ENCODE measurements around the gene TAS2R43. TPM values are rescaled to one million over a fixed set of nuclear protein-coding genes. Genes with fewer than 3 reads are reported as not detected.

TAS2R43 gene
- total RNA-seq (1 to 10 TPM; 2.3 to 3.1 TPM), total RNA-seq (0 to 5.1 (median 0.64) reads per million in 172 experiments)
- polyA plus RNA-seq (2013, experiment 1 of 2) = not detected
- not detected for polyA plus RNA-seq (2013, experiment 2 of 2)

GRCh38 chr12:11092128-11092527, at the start of gene TAS2R43:
Gene TAS2R43 (minus strand): TSS chr12:11092313. CDS start chr12:11092229, 84 bp downstream.
- Mint-ChIP-seq H3K4me3 (no peak within 1 kb of the TSS), H3K4me1 (ENCODE audit: low read depth) (peaks cover 18% of the 10 kb centered on the region), H3K27me3 (no peaks in the 10 kb centered on the region), H3K27ac (no peak within 1 kb of the TSS), H3K36me3 (ENCODE audit: low read depth) (peaks cover 65% of the 10 kb centered on the region), H3K9me3 (no peaks in the 10 kb centered on the region)
- Histone ChIP-seq H3K4me3 (ENCODE audit: low read length) (no peak within 1 kb of the TSS), H3K36me3 (ENCODE audit: insufficient read depth, low read length) (no peaks in the 10 kb centered on the region), H3K27ac (ENCODE audit: low read depth in 1 of 2, low read length in 2 of 2) (no peak within 1 kb of the TSS), H3K4me1 (ENCODE audit: insufficient read depth, low read length) (no peaks in the 10 kb centered on the region), H3K27me3 (ENCODE audit: control insufficient read depth in 1 of 2, insufficient read depth in 2 of 2, low read length in 2 of 2) (no peaks in the 10 kb centered on the region), H3K9me3 (ENCODE audit: control insufficient read depth in 1 of 2, insufficient read depth in 1 of 2, low read length in 2 of 2) (no peaks in the 10 kb centered on the region)
- ATAC-seq (ENCODE audit: poor library complexity) = no peak
- CTCF ChIA-PET = no interaction called here
- POLR2A ChIA-PET = no interaction called here
- no peak for TF ChIP-seq CTCF (IDR thresholded peaks at IDR 0.05)
- DNase-seq = no peak
- intact Hi-C loops (cut with DNase I, micrococcal nuclease) = no loop called here

GRCh38 chr12:11136075-11136474, 44.0 kb upstream of the TAS2R43 start:
- peaks cover 61% of the 10 kb centered on the region for H3K4me1 Mint-ChIP-seq (ENCODE audit: low read depth)
- POLR2A ChIA-PET = no interaction called here
- intact Hi-C loops (cut with DNase I, micrococcal nuclease) = no loop called here

GRCh38 chr12:11134305-11134704, 42.2 kb upstream of the TAS2R43 start, which contains the start of gene TAS2R30:
Gene TAS2R30 (minus strand): TSS chr12:11134644. CDS start chr12:11134244, 400 bp downstream.
- no peaks in the 10 kb centered on the region for H3K27me3 Mint-ChIP-seq
- ATAC-seq (ENCODE audit: poor library complexity) (no peak), DNase-seq (no peak)
- no peak for TF ChIP-seq CTCF (IDR thresholded peaks at IDR 0.05)
- ChIA-PET POLR2A (no interaction called here), CTCF (no interaction called here)
- Histone ChIP-seq H3K4me1 (ENCODE audit: insufficient read depth, low read length) (no peaks in the 10 kb centered on the region), H3K9me3 (ENCODE audit: control insufficient read depth in 1 of 2, insufficient read depth in 1 of 2, low read length in 2 of 2) (no peaks in the 10 kb centered on the region), H3K4me3 (ENCODE audit: low read length) (no peak within 1 kb of the TSS), H3K27ac (ENCODE audit: low read depth in 1 of 2, low read length in 2 of 2) (no peak within 1 kb of the TSS), H3K27me3 (ENCODE audit: control insufficient read depth in 1 of 2, insufficient read depth in 2 of 2, low read length in 2 of 2) (no peaks in the 10 kb centered on the region), H3K36me3 (ENCODE audit: insufficient read depth, low read length) (peaks cover 3% of the 10 kb centered on the region)
- intact Hi-C loops (cut with DNase I, micrococcal nuclease) = no loop called here
- H3K4me3 Mint-ChIP-seq = no peak within 1 kb of the TSS
- H3K9me3 Mint-ChIP-seq = no peaks in the 10 kb centered on the region
- H3K4me1 Mint-ChIP-seq (ENCODE audit: low read depth) = peaks cover 51% of the 10 kb centered on the region
- H3K36me3 Mint-ChIP-seq (ENCODE audit: low read depth) = peaks cover 42% of the 10 kb centered on the region
- no peak within 1 kb of the TSS for H3K27ac Mint-ChIP-seq

More at GRCh38 chr12:11136075-11136474, 44.0 kb upstream of the TAS2R43 start:
- H3K9me3 Mint-ChIP-seq = no peaks in the 10 kb centered on the region
- no peak for TF ChIP-seq CTCF (IDR thresholded peaks at IDR 0.05)
- H3K4me1 ChIP-seq (ENCODE audit: insufficient read depth, low read length) = no peaks in the 10 kb centered on the region
- H3K36me3 Mint-ChIP-seq (ENCODE audit: low read depth) = peaks cover 36% of the 10 kb centered on the region
- CTCF ChIA-PET = no interaction called here
- no peak overlapping the region for H3K27ac ChIP-seq (ENCODE audit: low read depth in 1 of 2, low read length in 2 of 2)
- no peak overlapping the region for H3K27ac Mint-ChIP-seq
- no peaks in the 10 kb centered on the region for H3K27me3 Mint-ChIP-seq
- H3K36me3 ChIP-seq (ENCODE audit: insufficient read depth, low read length) = no peaks in the 10 kb centered on the region
- H3K27me3 ChIP-seq (ENCODE audit: control insufficient read depth in 1 of 2, insufficient read depth in 2 of 2, low read length in 2 of 2) = no peaks in the 10 kb centered on the region
- H3K4me3 Mint-ChIP-seq = no peak overlapping the region
- ATAC-seq (ENCODE audit: poor library complexity) (no peak), DNase-seq (no peak)
- H3K9me3 ChIP-seq (ENCODE audit: control insufficient read depth in 1 of 2, insufficient read depth in 1 of 2, low read length in 2 of 2) = no peaks in the 10 kb centered on the region
- no peak overlapping the region for H3K4me3 ChIP-seq (ENCODE audit: low read length)
